Thymus (tissue), 11 donors: ENCODE measurements around the gene PIK3IP1. TPM values are rescaled to one million over a fixed set of nuclear protein-coding genes. Genes with fewer than 3 reads are reported as not detected.

Source experiments
- DNase-seq, 9 donors: peaks; one replicate each; pipeline ENCODE4 v3.0.0-alpha.2; 2013; ENCODE audit warnings: low spot score in 9 of 9, low read depth in 6 of 9, missing footprints in 1 of 9
- H3K27ac ChIP-seq, 2 donors: one replicate each; pipeline ENCODE4 v1.5.1; 2013; ENCODE audit warnings: control low read depth in 1 of 2, low read depth in 1 of 2, low read length in 1 of 2, mild to moderate bottlenecking in 1 of 2, moderate library complexity in 1 of 2
- H3K27me3 ChIP-seq, 2 donors: one replicate each; pipeline ENCODE4 v1.5.1; 2013; ENCODE audit warnings: low read length in 1 of 2; ENCODE audit not compliant: control insufficient read depth in 2 of 2, insufficient read depth in 1 of 2
- H3K36me3 ChIP-seq, 2 donors: one replicate each; pipeline ENCODE4 v1.5.1; 2013; ENCODE audit warnings: low read length in 1 of 2, mild to moderate bottlenecking in 1 of 2, moderate library complexity in 1 of 2; ENCODE audit not compliant: control insufficient read depth in 2 of 2, insufficient read depth in 2 of 2
- H3K4me1 ChIP-seq, 2 donors: one replicate each; pipeline ENCODE4 v1.5.1; 2013; ENCODE audit warnings: low read length in 2 of 2; ENCODE audit not compliant: control insufficient read depth in 2 of 2, insufficient read depth in 2 of 2
- H3K4me3 ChIP-seq, 2 donors: one replicate each; pipeline ENCODE4 v1.5.1; 2013; ENCODE audit warnings: low read length in 2 of 2, control low read depth in 1 of 2, mild to moderate bottlenecking in 1 of 2
- H3K9me3 ChIP-seq, 2 donors: one replicate each; pipeline ENCODE4 v1.5.1; 2013; ENCODE audit warnings: low read length in 1 of 2, mild to moderate bottlenecking in 1 of 2; ENCODE audit not compliant: control insufficient read depth in 2 of 2, insufficient read depth in 1 of 2
- WGBS: extraction: QIAGEN DNeasy Blood & Tissue Kit; methylation state at CpG from one replicate; pipeline ENCODE4 v1.1.7; 2013; 5-methylcytosine and 5-hydroxymethylcytosine counted together
- polyA plus RNA-seq: library from polyadenylated mRNA; stranded (reverse); fragments of 200-250 nt; gene quantifications from one replicate; pipeline ENCODE4 v1.2.3, GENCODE V29; 2013
- total RNA-seq: library from RNA; stranded (reverse); fragments of 120-200 nt; gene quantifications from one replicate; pipeline ENCODE4 v1.2.4, GENCODE V29; 2013
- donor health status: healthy.

Gene PIK3IP1
- total and polyA plus RNA-seq, 2 donors: 64.4 to 182 TPM

DNA sequence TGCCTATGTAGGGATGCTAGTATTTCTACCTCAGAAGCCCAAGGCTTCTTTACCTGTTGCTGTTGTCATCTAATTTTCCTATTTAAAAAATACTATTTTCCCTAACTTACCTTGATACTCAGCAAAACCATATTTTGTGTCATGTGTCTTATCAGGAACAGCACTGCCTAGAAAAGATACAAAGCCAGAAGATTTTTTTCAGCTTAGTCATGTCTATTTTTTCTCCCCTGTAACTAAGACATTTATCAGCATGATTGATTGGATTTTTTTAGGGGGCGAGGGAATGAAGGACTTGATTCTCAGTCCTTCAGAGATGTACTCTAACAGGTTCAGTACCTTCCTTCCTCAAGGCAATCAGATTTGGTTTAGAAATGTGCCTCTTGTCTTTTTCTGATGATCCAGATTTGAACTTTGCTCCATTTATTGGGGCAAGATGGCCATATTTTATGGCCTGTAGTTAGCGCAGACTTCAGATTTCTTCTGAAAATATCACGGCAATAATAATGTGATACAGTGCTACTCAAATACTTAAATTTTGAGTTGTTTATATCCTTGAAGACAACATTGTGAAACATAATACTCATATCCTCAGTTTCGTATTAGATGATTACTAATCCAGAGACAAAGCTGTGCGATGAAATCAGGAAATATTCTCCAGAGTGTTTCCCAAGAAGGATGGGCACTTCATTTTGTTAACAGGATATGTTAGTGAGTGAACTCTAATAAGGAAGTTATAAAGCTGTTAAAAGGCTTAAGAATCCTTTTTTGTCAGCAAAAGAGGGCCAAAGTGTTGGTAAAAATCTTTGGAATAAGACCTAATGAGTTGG lies 3.8 kb upstream of the PIK3IP1 start:
- 93% methylated on average over 5 of the region's 5 CpGs for WGBS
- DNase-seq: no peak
- Histone ChIP-seq H3K9me3 (no peaks in the 10 kb centered on the region), H3K4me3 (no peak overlapping the region), H3K27me3 (no peaks in the 10 kb centered on the region), H3K36me3 (peaks cover 0 to 3% of the 10 kb centered on the region in 2 donors), H3K4me1 (peaks cover 0 to 23% of the 10 kb centered on the region in 2 donors), H3K27ac (peak overlapping the region; percentile 27 to 36)

DNA sequence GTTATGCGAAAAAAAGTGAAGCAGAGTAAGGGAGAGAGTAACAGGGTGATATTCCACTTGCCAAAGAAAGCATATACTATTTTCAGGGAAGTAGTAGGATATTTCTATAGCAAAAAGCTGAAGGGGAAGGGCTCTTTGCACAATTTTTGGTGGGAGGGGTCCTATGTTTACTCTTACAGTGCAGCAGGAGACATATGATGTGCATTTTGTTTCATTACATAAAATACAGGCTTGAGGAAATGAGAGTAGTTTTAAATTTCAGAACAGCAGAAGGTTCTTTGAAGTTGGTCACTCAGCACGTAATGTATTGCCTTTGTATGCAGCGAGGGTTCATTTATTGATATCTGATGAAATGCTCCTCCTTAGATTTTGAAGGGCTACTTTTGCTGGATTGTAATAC lies 3.1 kb upstream of the PIK3IP1 start:
- no peaks in the 10 kb centered on the region for H3K9me3 ChIP-seq
- H3K27ac ChIP-seq: peak overlapping the region in 1 of 2 donors; percentile 36
- H3K4me3 ChIP-seq: no peak overlapping the region
- H3K36me3 ChIP-seq: peaks cover 0 to 9% of the 10 kb centered on the region in 2 donors
- H3K4me1 ChIP-seq: peaks cover 0 to 24% of the 10 kb centered on the region in 2 donors
- WGBS: 92% methylated on average over 3 of the region's 3 CpGs
- no peaks in the 10 kb centered on the region for H3K27me3 ChIP-seq
- DNase-seq: no peak

DNA sequence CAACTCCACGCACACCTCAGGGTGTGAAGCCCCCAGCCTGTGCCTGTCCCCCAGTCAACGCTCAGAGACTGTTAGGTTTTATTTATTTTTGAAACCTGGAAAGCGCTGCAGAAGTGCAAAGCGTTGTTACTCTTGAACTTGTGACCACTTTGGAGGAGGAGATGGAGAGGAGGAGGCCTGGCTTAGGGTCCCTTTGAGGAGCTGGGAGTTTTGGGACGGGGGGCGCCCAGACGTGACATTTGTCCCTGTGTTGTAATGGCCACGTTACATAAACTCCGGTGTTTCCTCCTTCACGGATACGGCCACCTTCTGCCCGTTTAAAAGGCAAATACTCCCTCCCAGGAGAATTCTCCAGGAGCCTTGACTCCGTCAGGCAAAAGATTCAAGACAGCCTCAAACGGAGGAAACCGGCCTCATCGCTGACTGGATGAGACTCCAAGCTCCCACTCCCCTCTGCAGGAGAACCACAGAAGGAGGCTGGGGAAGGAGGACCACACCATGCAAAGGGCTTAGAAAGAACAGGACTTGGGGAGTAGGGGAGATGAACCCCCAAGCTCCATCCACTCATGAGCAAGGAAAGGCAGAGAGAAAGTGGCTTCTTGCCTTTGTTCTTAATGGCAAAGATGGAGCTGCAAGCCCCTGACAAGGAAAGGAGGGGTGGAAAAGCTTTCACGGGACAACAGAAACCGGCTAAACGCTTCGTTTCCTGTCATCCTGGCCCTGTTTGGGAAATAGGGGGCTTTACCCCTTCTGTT lies 630 bp downstream of the PIK3IP1 start:
- Histone ChIP-seq H3K27me3 (no peaks in the 10 kb centered on the region), H3K27ac (peak overlapping the region; percentile 93 to 100), H3K9me3 (no peaks in the 10 kb centered on the region), H3K4me1 (peaks cover 28 to 57% of the 10 kb centered on the region in 2 donors), H3K4me3 (peak overlapping the region; percentile 63 to 100), H3K36me3 (peaks cover 26 to 41% of the 10 kb centered on the region in 2 donors)
- DNase-seq: peak in 4 of 9 donors; percentile 32 to 71 (median 42)
- WGBS: 4% methylated on average over 20 of the region's 20 CpGs

DNA sequence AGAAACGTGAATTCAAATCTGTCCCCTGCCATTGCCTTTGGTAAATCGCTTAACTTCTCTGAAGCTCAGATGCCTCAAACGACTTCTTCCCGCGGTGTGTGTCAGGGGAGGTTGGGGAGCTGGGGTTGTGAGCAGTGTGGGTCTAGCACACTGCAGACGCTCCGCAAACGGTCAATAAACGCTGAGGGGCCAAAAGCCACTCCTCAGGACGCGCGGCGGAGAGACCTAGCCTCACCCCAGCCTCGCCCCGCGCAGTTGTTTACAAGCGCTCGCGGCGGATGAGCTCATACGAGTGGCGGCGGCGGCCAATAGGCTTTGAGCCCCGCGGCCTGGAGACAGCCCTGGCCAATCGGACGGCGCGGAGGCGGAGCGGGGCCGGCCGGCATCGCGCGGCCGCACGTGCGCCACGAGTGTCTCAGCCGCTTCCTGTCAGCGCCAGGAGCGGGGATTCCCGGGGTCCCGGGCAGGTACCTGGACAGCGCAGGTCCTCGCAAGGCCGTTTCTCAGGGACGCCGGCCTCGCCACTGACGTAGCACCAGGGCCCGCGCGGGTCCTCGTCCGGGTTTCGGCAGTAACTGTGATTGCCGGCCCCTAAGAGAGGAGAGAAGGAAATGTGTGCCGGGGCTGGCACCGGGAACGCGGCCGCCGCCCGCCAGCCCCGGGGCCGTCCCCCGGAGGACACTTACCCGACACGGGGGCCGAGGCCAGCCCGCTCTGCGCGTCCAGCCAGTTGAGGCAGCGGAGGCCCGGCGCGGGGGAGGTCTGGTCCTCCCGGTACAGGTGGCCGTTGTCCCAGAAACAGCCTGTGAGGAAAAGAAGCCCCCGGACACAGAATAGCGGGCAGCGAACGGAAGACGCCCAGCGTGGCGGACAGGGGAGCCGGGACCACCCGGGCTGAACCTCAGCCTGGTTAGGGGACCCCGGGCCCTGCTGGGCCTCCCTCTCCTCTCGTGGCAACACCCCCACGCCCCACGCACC lies 1.5 kb downstream of the PIK3IP1 start:
- Histone ChIP-seq H3K9me3 (no peaks in the 10 kb centered on the region), H3K27ac (peak overlapping the region; percentile 95 to 100), H3K4me1 (peaks cover 31 to 65% of the 10 kb centered on the region in 2 donors), H3K4me3 (peak overlapping the region; percentile 63 to 100), H3K36me3 (peaks cover 29 to 49% of the 10 kb centered on the region in 2 donors), H3K27me3 (no peaks in the 10 kb centered on the region)
- peak in 8 of 9 donors; percentile 76 to 97 (median 90) for DNase-seq
- under 1% methylated on average over 95 of the region's 95 CpGs for WGBS

DNA sequence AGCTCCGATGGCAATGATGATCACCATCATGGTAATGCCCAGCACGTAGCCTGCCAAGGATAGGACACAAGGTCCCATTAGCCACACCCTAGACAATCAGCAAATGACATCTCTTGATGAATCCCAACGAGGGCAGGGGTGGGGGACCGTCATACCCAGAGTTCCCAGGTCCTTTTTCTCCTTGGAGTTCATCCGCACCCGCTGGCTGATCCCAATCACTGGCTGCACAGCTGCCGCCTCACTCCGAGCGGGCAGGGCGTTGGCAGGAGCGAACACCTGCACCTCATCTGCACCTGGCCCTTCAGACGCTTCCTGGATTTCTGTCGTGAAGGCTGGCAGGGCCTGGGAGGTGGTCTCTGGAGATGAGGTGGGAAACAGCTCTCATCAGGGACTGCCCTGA lies 2.9 kb downstream of the PIK3IP1 start:
- WGBS: 76% methylated on average over 13 of the region's 13 CpGs
- H3K27me3 ChIP-seq: no peaks in the 10 kb centered on the region
- H3K9me3 ChIP-seq: no peaks in the 10 kb centered on the region
- H3K4me1 ChIP-seq: peaks cover 45 to 80% of the 10 kb centered on the region in 2 donors
- peaks cover 43 to 61% of the 10 kb centered on the region in 2 donors for H3K36me3 ChIP-seq
- DNase-seq: peak in 1 of 9 donors; percentile 36
- H3K4me3 ChIP-seq: peak overlapping the region; percentile 58 to 100
- H3K27ac ChIP-seq: peak overlapping the region; percentile 95 to 100

DNA sequence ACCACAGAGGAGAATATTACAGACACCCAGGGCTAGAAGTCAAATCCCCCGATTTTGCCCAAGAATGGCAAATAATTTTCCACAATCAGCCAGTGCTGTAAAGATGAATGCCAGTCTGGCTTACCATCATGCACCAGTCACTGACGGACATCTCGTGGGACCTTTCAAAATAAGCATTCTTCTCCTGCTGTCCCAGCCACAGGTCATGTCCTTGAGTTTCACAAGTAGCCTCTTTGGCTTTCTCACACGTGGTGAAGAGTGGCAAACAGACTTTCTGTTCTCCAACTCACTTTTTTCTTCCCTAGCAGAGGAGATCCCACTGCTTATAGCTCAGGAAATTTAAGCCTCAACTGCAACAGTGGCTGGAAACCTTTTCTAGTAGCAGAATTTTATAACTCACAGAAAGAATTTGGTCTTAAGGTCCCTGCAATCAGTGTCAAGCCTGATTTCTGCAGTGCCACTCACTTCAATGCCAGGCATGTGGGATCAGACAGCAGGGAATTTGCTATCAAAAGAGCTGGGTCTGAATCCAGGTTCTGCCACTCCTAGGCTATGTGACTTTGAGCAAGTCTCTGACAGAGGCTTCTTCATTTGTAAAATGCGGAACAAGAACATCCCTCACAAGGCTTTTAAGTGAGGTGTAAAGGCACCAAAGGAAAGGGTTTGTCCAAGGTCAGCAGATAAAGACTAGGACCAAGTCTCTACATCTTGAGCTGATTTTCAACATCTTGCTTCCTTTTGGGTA lies 3.6 kb downstream of the PIK3IP1 start:
- peak overlapping the region in 1 of 2 donors; percentile 100 for H3K4me3 ChIP-seq
- no peaks in the 10 kb centered on the region for H3K9me3 ChIP-seq
- H3K4me1 ChIP-seq: peaks cover 49 to 82% of the 10 kb centered on the region in 2 donors
- H3K27ac ChIP-seq: peak overlapping the region; percentile 95 to 100
- WGBS: 78% methylated on average over 5 of the region's 5 CpGs
- H3K36me3 ChIP-seq: peaks cover 48 to 67% of the 10 kb centered on the region in 2 donors
- no peak for DNase-seq
- H3K27me3 ChIP-seq: no peaks in the 10 kb centered on the region

DNA sequence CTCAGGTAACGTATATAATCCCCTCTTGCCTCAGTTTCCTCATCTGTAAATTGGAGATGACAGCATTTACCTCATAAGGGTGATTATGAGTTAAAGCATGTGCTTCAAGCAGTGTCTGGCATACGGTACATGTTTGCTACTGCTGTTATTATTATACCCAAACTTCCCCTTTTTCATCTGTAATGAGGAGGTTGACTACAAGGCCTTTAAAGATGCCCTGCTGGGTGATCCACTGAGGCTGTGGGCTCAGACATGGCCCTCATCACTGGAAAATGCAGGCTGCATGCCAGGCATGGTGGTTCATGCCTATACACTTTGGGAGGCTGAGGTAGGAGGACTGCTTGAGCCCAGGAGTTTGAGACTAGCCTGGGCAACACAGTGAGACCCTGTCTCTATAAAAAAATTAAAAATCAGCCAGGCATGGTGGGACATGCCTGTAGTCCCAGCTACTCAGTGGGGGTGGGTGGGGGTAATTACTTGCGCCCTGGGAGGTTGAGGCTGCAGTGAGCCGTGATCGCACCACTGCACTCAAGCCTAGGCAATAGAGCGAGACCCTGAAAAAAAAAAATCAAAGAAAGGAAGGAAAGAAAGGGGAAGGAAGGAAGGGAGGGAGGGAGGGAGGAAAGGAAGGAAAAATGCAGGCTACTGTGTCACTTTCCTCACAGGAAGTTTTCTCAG lies 4.3 kb downstream of the PIK3IP1 start:
- DNase-seq: no peak
- Histone ChIP-seq H3K36me3 (peaks cover 55 to 74% of the 10 kb centered on the region in 2 donors), H3K4me1 (peaks cover 49 to 78% of the 10 kb centered on the region in 2 donors), H3K4me3 (peak overlapping the region in 1 of 2 donors; percentile 100), H3K27ac (peak overlapping the region; percentile 15 to 99), H3K9me3 (no peaks in the 10 kb centered on the region), H3K27me3 (no peaks in the 10 kb centered on the region)
- WGBS: 83% methylated on average over 6 of the region's 6 CpGs
